Neural cell (in vitro differentiated cells): ENCODE data around the gene CRLF2.

Experiments used
- EP300 ChIP-seq: fragments of 450-650 bp; conservative IDR thresholded peaks from 2 replicates; pipeline ENCODE4 v1.6.1; 2014; ENCODE audit warnings: antibody characterized with exemption, mild to moderate bottlenecking, moderate library complexity; ENCODE audit not compliant: poor library complexity, severe bottlenecking
- EZH2 ChIP-seq: fragments of 200-600, 300-800 bp; shearing (Covaris generic), sonication (generic); IDR thresholded peaks from 2 replicates; pipeline ENCODE4 v1.6.1; 2014; ENCODE audit warnings: antibody characterized with exemption, low read length, borderline replicate concordance, mild to moderate bottlenecking; ENCODE audit not compliant: insufficient read depth, poor library complexity, severe bottlenecking
- MXI1 ChIP-seq: fragments of 450-650 bp; conservative IDR thresholded peaks from 2 replicates; pipeline ENCODE4 v1.6.1; 2014; ENCODE audit warnings: antibody characterized with exemption, mild to moderate bottlenecking; ENCODE audit not compliant: poor library complexity, severe bottlenecking
- RAD21 ChIP-seq: fragments of 450-650 bp; conservative IDR thresholded peaks from 2 replicates; pipeline ENCODE4 v1.6.1; 2014; ENCODE audit warnings: antibody characterized with exemption, mild to moderate bottlenecking, moderate library complexity
- SMC3 ChIP-seq: fragments of 450-650 bp; conservative IDR thresholded peaks from 2 replicates; pipeline ENCODE4 v1.6.1; 2014; ENCODE audit warnings: antibody characterized with exemption, mild to moderate bottlenecking, moderate library complexity; ENCODE audit not compliant: poor library complexity
- TAF1 ChIP-seq: IDR thresholded peaks from 2 replicates; pipeline ENCODE4 v1.6.1; 2012; ENCODE audit warnings: low read depth
- TF ChIP-seq, protein P1 (sequence below): fragments of 450-650 bp; IDR thresholded peaks from 2 replicates; pipeline ENCODE4 v1.5.1; 2014; ENCODE audit warnings: antibody characterized with exemption, mild to moderate bottlenecking, moderate library complexity; ENCODE audit not compliant: poor library complexity, severe bottlenecking
- TF ChIP-seq, protein P2 (sequence below): IDR thresholded peaks from 2 replicates; pipeline ENCODE4 v1.6.1; 2012; ENCODE audit warnings: borderline replicate concordance

DNA sequence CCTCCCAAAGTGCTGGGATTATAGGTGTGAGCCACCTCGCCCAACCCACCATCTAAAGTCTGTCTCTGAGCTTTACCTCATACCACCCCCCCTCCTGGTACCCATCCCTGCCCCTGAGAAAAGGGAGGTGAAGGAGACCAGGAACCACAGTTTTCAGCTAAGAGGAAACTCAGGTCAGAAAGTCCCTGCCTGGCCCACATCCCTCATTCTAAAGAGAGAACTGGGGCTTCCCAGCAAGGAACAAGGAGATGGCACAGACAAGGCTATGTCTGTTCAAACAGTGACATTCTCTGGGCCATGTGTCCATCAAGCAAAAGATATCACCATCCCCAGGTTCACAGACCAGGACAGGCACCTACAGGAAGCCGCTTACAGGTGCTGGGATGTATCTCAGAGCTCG is 40.4 kb upstream of the CRLF2 start:
- TF ChIP-seq, protein P1, sequence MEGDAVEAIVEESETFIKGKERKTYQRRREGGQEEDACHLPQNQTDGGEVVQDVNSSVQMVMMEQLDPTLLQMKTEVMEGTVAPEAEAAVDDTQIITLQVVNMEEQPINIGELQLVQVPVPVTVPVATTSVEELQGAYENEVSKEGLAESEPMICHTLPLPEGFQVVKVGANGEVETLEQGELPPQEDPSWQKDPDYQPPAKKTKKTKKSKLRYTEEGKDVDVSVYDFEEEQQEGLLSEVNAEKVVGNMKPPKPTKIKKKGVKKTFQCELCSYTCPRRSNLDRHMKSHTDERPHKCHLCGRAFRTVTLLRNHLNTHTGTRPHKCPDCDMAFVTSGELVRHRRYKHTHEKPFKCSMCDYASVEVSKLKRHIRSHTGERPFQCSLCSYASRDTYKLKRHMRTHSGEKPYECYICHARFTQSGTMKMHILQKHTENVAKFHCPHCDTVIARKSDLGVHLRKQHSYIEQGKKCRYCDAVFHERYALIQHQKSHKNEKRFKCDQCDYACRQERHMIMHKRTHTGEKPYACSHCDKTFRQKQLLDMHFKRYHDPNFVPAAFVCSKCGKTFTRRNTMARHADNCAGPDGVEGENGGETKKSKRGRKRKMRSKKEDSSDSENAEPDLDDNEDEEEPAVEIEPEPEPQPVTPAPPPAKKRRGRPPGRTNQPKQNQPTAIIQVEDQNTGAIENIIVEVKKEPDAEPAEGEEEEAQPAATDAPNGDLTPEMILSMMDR, result no peak
- no peak for TF ChIP-seq MXI1
- no peak for TF ChIP-seq SMC3
- no peak for TF ChIP-seq EZH2
- TF ChIP-seq, protein P2, sequence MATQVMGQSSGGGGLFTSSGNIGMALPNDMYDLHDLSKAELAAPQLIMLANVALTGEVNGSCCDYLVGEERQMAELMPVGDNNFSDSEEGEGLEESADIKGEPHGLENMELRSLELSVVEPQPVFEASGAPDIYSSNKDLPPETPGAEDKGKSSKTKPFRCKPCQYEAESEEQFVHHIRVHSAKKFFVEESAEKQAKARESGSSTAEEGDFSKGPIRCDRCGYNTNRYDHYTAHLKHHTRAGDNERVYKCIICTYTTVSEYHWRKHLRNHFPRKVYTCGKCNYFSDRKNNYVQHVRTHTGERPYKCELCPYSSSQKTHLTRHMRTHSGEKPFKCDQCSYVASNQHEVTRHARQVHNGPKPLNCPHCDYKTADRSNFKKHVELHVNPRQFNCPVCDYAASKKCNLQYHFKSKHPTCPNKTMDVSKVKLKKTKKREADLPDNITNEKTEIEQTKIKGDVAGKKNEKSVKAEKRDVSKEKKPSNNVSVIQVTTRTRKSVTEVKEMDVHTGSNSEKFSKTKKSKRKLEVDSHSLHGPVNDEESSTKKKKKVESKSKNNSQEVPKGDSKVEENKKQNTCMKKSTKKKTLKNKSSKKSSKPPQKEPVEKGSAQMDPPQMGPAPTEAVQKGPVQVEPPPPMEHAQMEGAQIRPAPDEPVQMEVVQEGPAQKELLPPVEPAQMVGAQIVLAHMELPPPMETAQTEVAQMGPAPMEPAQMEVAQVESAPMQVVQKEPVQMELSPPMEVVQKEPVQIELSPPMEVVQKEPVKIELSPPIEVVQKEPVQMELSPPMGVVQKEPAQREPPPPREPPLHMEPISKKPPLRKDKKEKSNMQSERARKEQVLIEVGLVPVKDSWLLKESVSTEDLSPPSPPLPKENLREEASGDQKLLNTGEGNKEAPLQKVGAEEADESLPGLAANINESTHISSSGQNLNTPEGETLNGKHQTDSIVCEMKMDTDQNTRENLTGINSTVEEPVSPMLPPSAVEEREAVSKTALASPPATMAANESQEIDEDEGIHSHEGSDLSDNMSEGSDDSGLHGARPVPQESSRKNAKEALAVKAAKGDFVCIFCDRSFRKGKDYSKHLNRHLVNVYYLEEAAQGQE, result no peak
- no peak for TF ChIP-seq TAF1
- no peak for TF ChIP-seq RAD21
- TF ChIP-seq EP300, result no peak
